A673 (cell line): ENCODE results near the gene RPL39. TPM values are rescaled to one million over a fixed set of nuclear protein-coding genes. Genes with fewer than 3 reads are reported as not detected.

Source experiments
- BruUV-seq: library from RNA; stranded (reverse); fragments of 400-500 nt; replicated peaks from 2 replicates; lab custom pipeline; 2021; lab: Mats Ljungman, UMichigan
- CTCF ChIA-PET: fragments of 300-600 bp; sonication (Branson Sonifier 250); formaldehyde crosslinking; loops from one replicate; lab custom pipeline; 2022; ENCODE audit warnings: antibody characterized with exemption; lab: Charles Lee
- POLR2A ChIA-PET: fragments of 300-600 bp; sonication (Branson Sonifier 250); formaldehyde crosslinking; loops from one replicate; lab custom pipeline; 2022; ENCODE audit warnings: antibody characterized with exemption; ENCODE audit not compliant: low non-redundant PET; lab: Charles Lee
- DNase-seq: peaks from one replicate; pipeline ENCODE4 v3.0.0-alpha.2; 2015; ENCODE audit warnings: low spot score
- H3K27ac ChIP-seq: fragments of 200-600 bp; sonication (generic); 2 replicates; pipeline ENCODE4 v1.5.1; 2016; ENCODE audit warnings: mixed run types, low read depth, mild to moderate bottlenecking, mixed read lengths, antibody characterized with exemption, low read length; ENCODE audit not compliant: poor library complexity, severe bottlenecking
- H3K27me3 ChIP-seq: fragments of 200-600 bp; sonication (generic); replicated peaks from 2 replicates; pipeline ENCODE4 v1.6.1; 2017; ENCODE audit warnings: mixed run types, low read depth, mild to moderate bottlenecking, mixed read lengths, antibody characterized with exemption, low read length; ENCODE audit not compliant: insufficient read depth, poor library complexity
- H3K36me3 ChIP-seq: fragments of 200-600 bp; sonication (generic); 2 replicates; pipeline ENCODE4 v1.6.1; 2016; ENCODE audit warnings: mixed run types, mild to moderate bottlenecking, mixed read lengths, antibody characterized with exemption, low read length; ENCODE audit not compliant: insufficient read depth, poor library complexity, severe bottlenecking
- H3K4me1 ChIP-seq: fragments of 200-600 bp; sonication (generic); 2 replicates; pipeline ENCODE4 v1.6.1; 2017; ENCODE audit warnings: mixed run types, mild to moderate bottlenecking, mixed read lengths, antibody characterized with exemption, low read length; ENCODE audit not compliant: insufficient read depth, poor library complexity, severe bottlenecking
- H3K4me3 ChIP-seq: fragments of 200-600 bp; sonication (generic); 2 replicates; pipeline ENCODE4 v1.5.1; 2016; ENCODE audit warnings: low read depth, mixed run types, mild to moderate bottlenecking, mixed read lengths, low read length; ENCODE audit not compliant: poor library complexity, severe bottlenecking
- H3K9me3 ChIP-seq: fragments of 200-600 bp; sonication (generic); 2 replicates; pipeline ENCODE4 v1.6.1; 2016; ENCODE audit warnings: mixed run types, low read depth, mild to moderate bottlenecking, mixed read lengths, antibody characterized with exemption, low read length; ENCODE audit not compliant: poor library complexity, severe bottlenecking
- CTCF ChIP-seq: fragments of 300-800, 200-600 bp; sonication (generic); conservative IDR thresholded peaks from 2 replicates; pipeline ENCODE4 v1.5.1; 2017; ENCODE audit warnings: low read depth, mild to moderate bottlenecking, antibody characterized with exemption, low read length, moderate library complexity, mixed read lengths
- EZH2 ChIP-seq: fragments of 200-600 bp; sonication (generic); IDR thresholded peaks from 2 replicates; pipeline ENCODE4 v1.6.1; 2017; ENCODE audit warnings: borderline replicate concordance, low read depth, mild to moderate bottlenecking, mixed read lengths, antibody characterized with exemption, low read length; ENCODE audit not compliant: poor library complexity, severe bottlenecking
- intact Hi-C: fragments of 100-400 bp; cut with micrococcal nuclease; formaldehyde crosslinking; loops from one replicate; pipeline ENCODE4 v1.10.0; 2022; ENCODE audit not compliant: unreplicated experiment
- total RNA-seq: library from RNA; stranded (reverse); gene quantifications from 2 replicates; pipeline ENCODE4 v1.2.3, GENCODE V29; 2021

Gene RPL39
- total RNA-seq, 1 experiment from 2014 or later: 1,742 TPM

GRCh38 chrX:119763836-119764387 lies 27.5 kb downstream of the RPL39 start:
- no peak for DNase-seq
- no peak for TF ChIP-seq EZH2
- no peak for TF ChIP-seq CTCF
- no peak overlapping the region for H3K4me3 ChIP-seq
- no peaks in the 10 kb centered on the region for H3K4me1 ChIP-seq
- no peaks in the 10 kb centered on the region for H3K9me3 ChIP-seq
- POLR2A ChIA-PET: no interaction called here
- intact Hi-C loops: no loop called here
- CTCF ChIA-PET: interaction anchor here (0.6 kb wide), 1 partner anchor 226 kb away, joined by 3 read pairs; no protein-coding TSS in a partner anchor
- no peak overlapping the region for H3K27ac ChIP-seq
- BruUV-seq: no TSS peak
- no peaks in the 10 kb centered on the region for H3K36me3 ChIP-seq
- no peaks in the 10 kb centered on the region for H3K27me3 ChIP-seq

- Histone ChIP-seq H3K4me3 (no peak overlapping the region), H3K27ac (no peak overlapping the region), H3K36me3 (no peaks in the 10 kb centered on the region), H3K9me3 (no peaks in the 10 kb centered on the region), H3K4me1 (no peaks in the 10 kb centered on the region), H3K27me3 (no peaks in the 10 kb centered on the region)
- no TSS peak for BruUV-seq
- ChIA-PET POLR2A (no interaction called here), CTCF (no interaction called here)
- TF ChIP-seq EZH2: no peak
- TF ChIP-seq CTCF: no peak
- intact Hi-C loops: no loop called here
- no peak for DNase-seq
Observed at GRCh38 chrX:119763181-119763580, 28.2 kb downstream of the RPL39 start.

- no peaks in the 10 kb centered on the region for H3K36me3 ChIP-seq
- TF ChIP-seq EZH2 (no peak), CTCF (no peak)
- ChIA-PET POLR2A (no interaction called here), CTCF (no interaction called here)
- no peak for DNase-seq
- no peaks in the 10 kb centered on the region for H3K27me3 ChIP-seq
- BruUV-seq: no TSS peak
- no peaks in the 10 kb centered on the region for H3K4me1 ChIP-seq
- no peak overlapping the region for H3K27ac ChIP-seq
- H3K9me3 ChIP-seq: no peaks in the 10 kb centered on the region
- intact Hi-C loops: no loop called here
- H3K4me3 ChIP-seq: no peak overlapping the region
Observed at GRCh38 chrX:119762718-119763117, 28.7 kb downstream of the RPL39 start.
